A204.1 (cell line): ENCODE data around the gene LRGUK.
"Not testable (repeated sequence)": the region's sequence is repeated elsewhere in the genome, so short reads cannot be mapped to it uniquely, and the experiment has no call there.

Experiments
- FAIRE-seq: peaks from 2 replicates; lab custom pipeline; 2012; peaks lifted over from hg19 to GRCh38; lab: Jason Lieb, UNC

Gene LRGUK

GRCh38 chr7:134246347-134246746 is 119.2 kb downstream of the LRGUK start:
- FAIRE-seq = no peak

GRCh38 chr7:134246761-134247160 is 119.6 kb downstream of the LRGUK start:
- FAIRE-seq = no peak

GRCh38 chr7:134248196-134248595 is 121.1 kb downstream of the LRGUK start:
- FAIRE-seq = no peak

GRCh38 chr7:134254311-134254710 is 127.2 kb downstream of the LRGUK start:
- FAIRE-seq = no peak

GRCh38 chr7:134255814-134256213 is 128.7 kb downstream of the LRGUK start:
- FAIRE-seq = no peak

- no peak for FAIRE-seq
Measured at GRCh38 chr7:134262322-134262721, 135.2 kb downstream of the LRGUK start.

- no peak for FAIRE-seq
Measured at GRCh38 chr7:134276951-134277350, 149.8 kb downstream of the LRGUK start.

GRCh38 chr7:134278502-134279153 is 151.5 kb downstream of the LRGUK start:
- no peak for FAIRE-seq

- no peak for FAIRE-seq
Measured at GRCh38 chr7:134279336-134279735, 152.2 kb downstream of the LRGUK start.

GRCh38 chr7:134279898-134280297 is 152.8 kb downstream of the LRGUK start:
- FAIRE-seq = no peak

GRCh38 chr7:134280508-134280907 is 153.4 kb downstream of the LRGUK start:
- no peak for FAIRE-seq

GRCh38 chr7:134284011-134284410 is 156.9 kb downstream of the LRGUK start:
- no peak for FAIRE-seq

- no peak for FAIRE-seq
Measured at GRCh38 chr7:134284952-134285351, 157.8 kb downstream of the LRGUK start.

GRCh38 chr7:134287916-134288659 is 160.9 kb downstream of the LRGUK start:
- FAIRE-seq = no peak

GRCh38 chr7:134289423-134289822 is 162.3 kb downstream of the LRGUK start:
- FAIRE-seq = no peak

- no peak for FAIRE-seq
Measured at GRCh38 chr7:134289841-134290240, 162.7 kb downstream of the LRGUK start.

- FAIRE-seq = no peak
Measured at GRCh38 chr7:134290286-134290685, 163.1 kb downstream of the LRGUK start.

GRCh38 chr7:134293002-134293740 is 166.0 kb downstream of the LRGUK start:
- FAIRE-seq = no peak

- not testable (repeated sequence) for FAIRE-seq
Measured at GRCh38 chr7:134295982-134296381, 168.8 kb downstream of the LRGUK start.

- FAIRE-seq = peak; percentile 23
Measured at GRCh38 chr7:134297489-134297888, 170.3 kb downstream of the LRGUK start.

GRCh38 chr7:134298902-134299683 is 172.0 kb downstream of the LRGUK start:
- no peak for FAIRE-seq

GRCh38 chr7:134300988-134301387 is 173.8 kb downstream of the LRGUK start:
- no peak for FAIRE-seq
